B cell (primary cell): ENCODE results near the gene BICDL1. TPM values are rescaled to one million over a fixed set of nuclear protein-coding genes. Genes with fewer than 3 reads are reported as not detected.

Source experiments
- ATAC-seq: fragments of 200-7000 bp; cut with Tn5 transposase; one replicate; pipeline ENCODE4 v1.10.0; 2021; ENCODE audit warnings: low read depth, mild to moderate bottlenecking, moderate number of reproducible peaks, moderate library complexity
- CTCF ChIA-PET: fragments of 350-600 bp; sonication (Branson Sonifier 250); formaldehyde crosslinking; loops from one replicate; lab custom pipeline; 2021; ENCODE audit warnings: antibody characterized with exemption, inconsistent platforms; lab: Charles Lee
- POLR2A ChIA-PET: fragments of 350-600 bp; sonication (Branson Sonifier 250); formaldehyde crosslinking; loops from one replicate; lab custom pipeline; 2021; ENCODE audit warnings: antibody characterized with exemption; lab: Charles Lee
- DNase-seq: peaks from one replicate; pipeline ENCODE4 v3.0.0; 2013
- H2AFZ ChIP-seq: 2 replicates; pipeline ENCODE4 v1.6.1; 2012; ENCODE audit warnings: mild to moderate bottlenecking, low read depth, low read length; ENCODE audit not compliant: insufficient read depth, poor library complexity, severe bottlenecking
- H3K27ac ChIP-seq, 2 donors: 1 replicate in 1 of 2; 2 replicates in 1 of 2; pipeline ENCODE4 v1.5.1; 2012 to 2013; ENCODE audit warnings: low read length in 2 of 2, mild to moderate bottlenecking in 2 of 2, moderate library complexity in 1 of 2
- H3K27me3 ChIP-seq, 4 experiments: fragments of 200-600 bp in 1 of 4; sonication (generic) in 1 of 4; replicated peaks in 1 of 4; 1 replicate in 2 of 4; 2 replicates in 2 of 4; pipeline versions ENCODE4 v1.6.1 to v1.7.0; 2013 to 2016; ENCODE audit warnings: low read length in 3 of 4, mild to moderate bottlenecking in 2 of 4, mixed read lengths in 1 of 4, moderate library complexity in 1 of 4; ENCODE audit not compliant: insufficient read depth in 4 of 4, control insufficient read depth in 3 of 4; ENCODE audit errors: control extremely low read depth in 1 of 4
- H3K36me3 ChIP-seq, 2 experiments: replicated peaks in 1 of 2; 1 replicate in 1 of 2; 2 replicates in 1 of 2; pipeline versions ENCODE4 v1.6.1 to v1.7.1; 2013; ENCODE audit warnings: low read length in 1 of 2; ENCODE audit not compliant: insufficient read depth in 2 of 2, control insufficient read depth in 1 of 2; ENCODE audit errors: control extremely low read depth in 1 of 2, extremely low read depth in 1 of 2
- H3K4me1 ChIP-seq, 2 donors: fragments of 200-600 bp in 1 of 2; sonication (generic) in 1 of 2; 1 replicate in 1 of 2; 2 replicates in 1 of 2; pipeline versions ENCODE4 v1.5.1 to v1.6.1; 2013 to 2017; ENCODE audit warnings: low read length in 2 of 2; ENCODE audit not compliant: control insufficient read depth in 2 of 2, insufficient read depth in 2 of 2
- H3K4me2 ChIP-seq: replicated peaks from 2 replicates; pipeline ENCODE3; 2012; ENCODE audit warnings: mild to moderate bottlenecking, low read depth, low read length; ENCODE audit not compliant: poor library complexity, severe bottlenecking
- H3K4me3 ChIP-seq, 5 experiments: fragments of 200-600 bp in 1 of 5; sonication (generic) in 1 of 5; 1 replicate in 3 of 5; 2 replicates in 2 of 5; pipeline versions ENCODE4 v1.5.1 to v1.7.0; 2011 to 2016; ENCODE audit warnings: low read length in 4 of 5, mild to moderate bottlenecking in 4 of 5, low read depth in 2 of 5, control low read depth in 1 of 5, moderate library complexity in 1 of 5; ENCODE audit not compliant: insufficient read depth in 1 of 5; ENCODE audit errors: control extremely low read depth in 1 of 5, extremely low read depth in 1 of 5
- H3K79me2 ChIP-seq: fragments of 200-600 bp; sonication (generic); one replicate; pipeline ENCODE4 v1.6.0; 2016; ENCODE audit warnings: low read length; ENCODE audit not compliant: control insufficient read depth, insufficient read depth
- H3K9ac ChIP-seq: fragments of 200-600 bp; sonication (generic); 2 replicates; pipeline ENCODE4 v1.6.1; 2017; ENCODE audit warnings: mild to moderate bottlenecking, low read length, moderate library complexity
- H3K9me3 ChIP-seq, 3 donors: one replicate each; pipeline versions ENCODE4 v1.6.1 to v1.7.1; 2013; ENCODE audit warnings: low read length in 2 of 3; ENCODE audit not compliant: control insufficient read depth in 2 of 3, insufficient read depth in 1 of 3; ENCODE audit errors: control extremely low read depth in 1 of 3
- H4K20me1 ChIP-seq: 2 replicates; pipeline ENCODE4 v1.6.0; 2012; ENCODE audit warnings: mild to moderate bottlenecking, low read length; ENCODE audit not compliant: insufficient read depth, control insufficient read depth, poor library complexity, severe bottlenecking
- H3K27ac Mint-ChIP-seq: one replicate; pipeline ENCODE4 v1.8.0; 2021; ENCODE audit warnings: mixed read lengths
- H3K27me3 Mint-ChIP-seq: one replicate; pipeline ENCODE4 v1.8.0; 2021; ENCODE audit warnings: mixed read lengths
- H3K4me1 Mint-ChIP-seq: one replicate; pipeline ENCODE4 v1.8.0; 2021; ENCODE audit warnings: mixed read lengths
- H3K4me3 Mint-ChIP-seq: one replicate; pipeline ENCODE4 v1.8.0; 2021; ENCODE audit warnings: mixed read lengths
- H3K9me3 Mint-ChIP-seq: one replicate; pipeline ENCODE4 v1.8.0; 2022; ENCODE audit warnings: mixed read lengths; ENCODE audit not compliant: insufficient read depth
- EZH2 ChIP-seq: IDR thresholded peaks from 2 replicates; pipeline ENCODE4 v1.6.1; 2012; ENCODE audit warnings: borderline replicate concordance, low read depth, mild to moderate bottlenecking, moderate library complexity, low read length; ENCODE audit not compliant: insufficient read depth, poor library complexity, severe bottlenecking
- WGBS: methylation state at CpG from one replicate; pipeline ENCODE4 v1.1.5; 2013; ENCODE audit warnings: missing lambda C conversion rate; ENCODE audit not compliant: insufficient coverage; 5-methylcytosine and 5-hydroxymethylcytosine counted together
- intact Hi-C: fragments of 100-400 bp; cut with micrococcal nuclease; formaldehyde crosslinking; loops from one replicate; pipeline ENCODE4 v1.10.0; 2022
- polyA plus RNA-seq: library from polyadenylated mRNA; depleted of rRNA; stranded (reverse); fragments of >200 nt; gene quantifications from 2 replicates; pipeline ENCODE4 v1.2.3, GENCODE V29; 2012
- total RNA-seq, 2 donors: library from RNA; stranded (reverse); fragments of 120-200 nt in 1 of 2; gene quantifications; 1 replicate in 1 of 2; 2 replicates in 1 of 2; pipeline versions ENCODE4 v1.2.3 to v1.2.4, GENCODE V29; 2013 to 2022
- TF ChIP-seq, protein P1 (sequence below): fragments of 200-600 bp; IDR thresholded peaks from one replicate; pipeline ENCODE4 v1.8.0; 2022; ENCODE audit warnings: antibody characterized with exemption, mild to moderate bottlenecking

Gene BICDL1
- total and polyA plus RNA-seq, 2 donors (not counting 1 experiment from before 2014, with no cell fraction given) = 15.6 to 41.5 TPM

DNA sequence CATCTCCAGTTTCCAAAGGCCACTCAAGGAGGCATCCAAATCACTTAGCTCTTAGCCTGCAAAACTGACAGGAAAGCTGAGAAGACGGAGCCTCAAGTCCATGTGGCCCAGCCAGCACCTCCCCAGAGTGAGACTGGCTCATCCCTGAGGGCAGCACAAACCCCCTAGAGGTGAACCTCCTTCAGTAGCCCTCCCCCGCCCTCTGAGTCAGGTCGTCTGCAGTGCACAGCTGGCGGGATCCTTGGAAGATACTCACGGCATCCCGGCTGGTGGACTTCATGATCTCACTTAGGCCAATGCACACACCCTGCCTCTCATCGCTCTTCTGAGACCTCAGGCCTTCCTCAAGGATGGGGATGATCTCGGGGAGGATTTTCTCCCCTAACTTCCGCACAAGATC lies 151.6 kb downstream of the BICDL1 start:
- Histone ChIP-seq H3K27me3 (no peaks in the 10 kb centered on the region), H3K4me1 (no peaks in the 10 kb centered on the region), H3K79me2 (no peaks in the 10 kb centered on the region), H2AFZ (no peak overlapping the region), H3K9ac (no peak overlapping the region), H3K9me3 (no peaks in the 10 kb centered on the region), H4K20me1 (no peaks in the 10 kb centered on the region), H3K27ac (no peak overlapping the region), H3K36me3 (peaks cover 17 to 95% of the 10 kb centered on the region in 2 experiments), H3K4me3 (no peak overlapping the region), H3K4me2 (no peak overlapping the region)
- DNase-seq (no peak), ATAC-seq (no peak)
- WGBS = 94% methylated on average over 9 of the region's 9 CpGs
- intact Hi-C loops = no loop called here
- no peaks in the 10 kb centered on the region for H3K9me3 Mint-ChIP-seq
- no peaks in the 10 kb centered on the region for H3K4me1 Mint-ChIP-seq
- ChIA-PET POLR2A (no interaction called here), CTCF (interaction anchor here (0.6 kb wide), 1 partner anchor 12 kb away, joined by 3 read pairs; no protein-coding TSS in a partner anchor)
- H3K4me3 Mint-ChIP-seq = no peak overlapping the region
- H3K27ac Mint-ChIP-seq = no peak overlapping the region
- no peaks in the 10 kb centered on the region for H3K27me3 Mint-ChIP-seq
- TF ChIP-seq, protein P1, sequence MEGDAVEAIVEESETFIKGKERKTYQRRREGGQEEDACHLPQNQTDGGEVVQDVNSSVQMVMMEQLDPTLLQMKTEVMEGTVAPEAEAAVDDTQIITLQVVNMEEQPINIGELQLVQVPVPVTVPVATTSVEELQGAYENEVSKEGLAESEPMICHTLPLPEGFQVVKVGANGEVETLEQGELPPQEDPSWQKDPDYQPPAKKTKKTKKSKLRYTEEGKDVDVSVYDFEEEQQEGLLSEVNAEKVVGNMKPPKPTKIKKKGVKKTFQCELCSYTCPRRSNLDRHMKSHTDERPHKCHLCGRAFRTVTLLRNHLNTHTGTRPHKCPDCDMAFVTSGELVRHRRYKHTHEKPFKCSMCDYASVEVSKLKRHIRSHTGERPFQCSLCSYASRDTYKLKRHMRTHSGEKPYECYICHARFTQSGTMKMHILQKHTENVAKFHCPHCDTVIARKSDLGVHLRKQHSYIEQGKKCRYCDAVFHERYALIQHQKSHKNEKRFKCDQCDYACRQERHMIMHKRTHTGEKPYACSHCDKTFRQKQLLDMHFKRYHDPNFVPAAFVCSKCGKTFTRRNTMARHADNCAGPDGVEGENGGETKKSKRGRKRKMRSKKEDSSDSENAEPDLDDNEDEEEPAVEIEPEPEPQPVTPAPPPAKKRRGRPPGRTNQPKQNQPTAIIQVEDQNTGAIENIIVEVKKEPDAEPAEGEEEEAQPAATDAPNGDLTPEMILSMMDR = no peak
- TF ChIP-seq EZH2 = no peak

DNA sequence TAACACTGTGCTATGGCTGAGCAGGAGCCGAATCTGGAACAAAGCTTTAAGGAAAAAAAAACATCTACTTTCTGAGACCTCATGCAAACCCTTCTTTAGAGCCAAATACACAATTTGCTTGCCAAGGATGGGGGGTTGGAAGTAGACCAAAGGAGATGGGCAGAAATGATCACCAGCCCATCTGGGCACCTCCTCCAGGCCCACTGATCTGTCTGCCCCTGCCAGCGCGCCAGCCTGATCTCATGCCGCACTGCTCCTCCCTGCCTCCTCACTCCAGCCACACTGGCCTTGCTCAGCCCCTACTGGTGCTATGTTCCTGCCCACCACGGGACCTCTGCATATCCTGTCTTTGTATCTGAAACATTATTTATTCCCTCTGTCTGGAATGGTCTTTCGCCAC lies 152.3 kb downstream of the BICDL1 start:
- no peaks in the 10 kb centered on the region for H3K79me2 ChIP-seq
- no peaks in the 10 kb centered on the region for H3K4me1 Mint-ChIP-seq
- POLR2A ChIA-PET = no interaction called here
- CTCF ChIA-PET = interaction anchor here (0.6 kb wide), 1 partner anchor 13 kb away, joined by 3 read pairs; no protein-coding TSS in a partner anchor
- no peaks in the 10 kb centered on the region for H3K9me3 Mint-ChIP-seq
- TF ChIP-seq, protein P1 = no peak
- TF ChIP-seq EZH2 = no peak
- H3K27me3 ChIP-seq = no peaks in the 10 kb centered on the region
- no peak for DNase-seq
- no peak overlapping the region for H2AFZ ChIP-seq
- WGBS = 97% methylated on average over 6 of the region's 6 CpGs
- no peak overlapping the region for H3K27ac Mint-ChIP-seq
- H3K4me3 ChIP-seq = no peak overlapping the region
- no peaks in the 10 kb centered on the region for H3K27me3 Mint-ChIP-seq
- H3K27ac ChIP-seq = no peak overlapping the region
- ATAC-seq = no peak
- intact Hi-C loops = no loop called here
- no peaks in the 10 kb centered on the region for H4K20me1 ChIP-seq
- no peak overlapping the region for H3K4me3 Mint-ChIP-seq
- H3K4me1 ChIP-seq = no peaks in the 10 kb centered on the region
- no peak overlapping the region for H3K9ac ChIP-seq
- peaks cover 14 to 92% of the 10 kb centered on the region in 2 experiments for H3K36me3 ChIP-seq
- no peak overlapping the region for H3K4me2 ChIP-seq
- H3K9me3 ChIP-seq = no peaks in the 10 kb centered on the region
